Upper lobe of right lung (tissue), 1 donor: Measurements from ENCODE around the gene MXD4. TPM values are rescaled to one million over a fixed set of nuclear protein-coding genes. Genes with fewer than 3 reads are reported as not detected.
"Not testable (repeated sequence)": the region's sequence is repeated elsewhere in the genome, so short reads cannot be mapped to it uniquely, and the experiment has no call there.

Source experiments
- ATAC-seq: fragments of 200-7000 bp; cut with Tn5 transposase; one replicate; pipeline ENCODE4 v1.9.1; 2020; ENCODE audit warnings: mild to moderate bottlenecking, moderate library complexity
- DNase-seq: peaks from one replicate; pipeline ENCODE4 v3.0.0-alpha.2; 2020
- H3K27ac ChIP-seq: fragments of 200-600 bp; one replicate; pipeline ENCODE4 v1.8.0; 2022
- H3K27me3 ChIP-seq: fragments of 200-600 bp; one replicate; pipeline ENCODE4 v1.8.0; 2022; ENCODE audit warnings: mild to moderate bottlenecking
- H3K36me3 ChIP-seq: fragments of 200-600 bp; one replicate; pipeline ENCODE4 v1.8.0; 2022
- H3K4me1 ChIP-seq: fragments of 200-600 bp; one replicate; pipeline ENCODE4 v1.8.0; 2022
- H3K4me3 ChIP-seq: fragments of 200-600 bp; one replicate; pipeline ENCODE4 v1.8.0; 2022; ENCODE audit warnings: mild to moderate bottlenecking
- H3K9me3 ChIP-seq: fragments of 200-600 bp; one replicate; pipeline ENCODE4 v1.8.0; 2022
- CTCF ChIP-seq: fragments of 200-600 bp; IDR thresholded peaks from one replicate; pipeline ENCODE4 v1.8.0; 2022; ENCODE audit warnings: antibody characterized with exemption
- intact Hi-C: fragments of 100-400 bp; cut with DNase I; formaldehyde crosslinking; loops from one replicate; pipeline ENCODE4 v1.11.0; 2022
- total RNA-seq: library from RNA; stranded (reverse); fragmentation: NEBNext Ultra II Directional; extraction: Animal tissue kit (Norgen Biotek cat#: 25700); gene quantifications from one replicate; pipeline ENCODE4 v1.2.1, GENCODE V29; 2021
- donor health status: DM: no; HTN: yes; CAD: no; lungs with severe emphysema.

The MXD4 gene
- total RNA-seq, 1 donor from 2014 or later = 72.7 TPM

- no peaks in the 10 kb centered on the region for H3K36me3 ChIP-seq
- intact Hi-C loops = no loop called here
- H3K9me3 ChIP-seq = no peaks in the 10 kb centered on the region
- no peaks in the 10 kb centered on the region for H3K27me3 ChIP-seq
- no peak for TF ChIP-seq CTCF
- no peaks in the 10 kb centered on the region for H3K4me1 ChIP-seq
- peak; percentile 55 for ATAC-seq
- no peak overlapping the region for H3K27ac ChIP-seq
- no peak overlapping the region for H3K4me3 ChIP-seq
- no peak for DNase-seq
These were observed 19.9 kb upstream of the MXD4 start for GRCh38 chr4:2281575-2282343.

GRCh38 chr4:2280531-2281300 lies 18.8 kb upstream of the MXD4 start:
- Histone ChIP-seq H3K9me3 (no peaks in the 10 kb centered on the region), H3K4me3 (no peak overlapping the region), H3K4me1 (no peaks in the 10 kb centered on the region), H3K36me3 (no peaks in the 10 kb centered on the region), H3K27me3 (no peaks in the 10 kb centered on the region), H3K27ac (no peak overlapping the region)
- no peak for DNase-seq
- intact Hi-C loops = no loop called here
- ATAC-seq = no peak
- no peak for TF ChIP-seq CTCF

GRCh38 chr4:2277956-2278355 lies 16.0 kb upstream of the MXD4 start:
- no peak for TF ChIP-seq CTCF
- intact Hi-C loops = no loop called here
- ATAC-seq = no peak
- H3K36me3 ChIP-seq = no peaks in the 10 kb centered on the region
- H3K4me3 ChIP-seq = no peak overlapping the region
- H3K27ac ChIP-seq = no peak overlapping the region
- H3K27me3 ChIP-seq = no peaks in the 10 kb centered on the region
- no peak for DNase-seq
- no peaks in the 10 kb centered on the region for H3K9me3 ChIP-seq
- no peaks in the 10 kb centered on the region for H3K4me1 ChIP-seq

- ATAC-seq (no peak), DNase-seq (no peak)
- intact Hi-C loops = no loop called here
- no peaks in the 10 kb centered on the region for H3K27me3 ChIP-seq
- H3K27ac ChIP-seq = no peak overlapping the region
- no peaks in the 10 kb centered on the region for H3K36me3 ChIP-seq
- no peaks in the 10 kb centered on the region for H3K9me3 ChIP-seq
- H3K4me1 ChIP-seq = no peaks in the 10 kb centered on the region
- TF ChIP-seq CTCF = no peak
- H3K4me3 ChIP-seq = no peak overlapping the region
These were observed 14.8 kb upstream of the MXD4 start for GRCh38 chr4:2276581-2277325.

- Histone ChIP-seq H3K9me3 (no peaks in the 10 kb centered on the region), H3K36me3 (no peaks in the 10 kb centered on the region), H3K27ac (no peak overlapping the region), H3K4me3 (no peak overlapping the region), H3K4me1 (no peaks in the 10 kb centered on the region), H3K27me3 (no peaks in the 10 kb centered on the region)
- intact Hi-C loops = no loop called here
- TF ChIP-seq CTCF = no peak
- no peak for ATAC-seq
- no peak for DNase-seq
These were observed 13.8 kb upstream of the MXD4 start for GRCh38 chr4:2275546-2276251.

- H3K4me3 ChIP-seq, H3K4me1 ChIP-seq, H3K9me3 ChIP-seq, DNase-seq, H3K27ac ChIP-seq, H3K36me3 ChIP-seq, H3K27me3 ChIP-seq, intact Hi-C loops, ATAC-seq: not testable (repeated sequence)
These were observed 13.1 kb upstream of the MXD4 start for GRCh38 chr4:2275044-2275397.
